Neural cell (in vitro differentiated cells): ENCODE measurements around the gene GGT5.

Experiments used
- CTCF ChIP-seq: fragments of 450-650 bp; IDR thresholded peaks from 2 replicates; pipeline ENCODE4 v1.5.1; 2014; ENCODE audit warnings: antibody characterized with exemption, mild to moderate bottlenecking, moderate library complexity; ENCODE audit not compliant: poor library complexity, severe bottlenecking
- EP300 ChIP-seq: fragments of 450-650 bp; conservative IDR thresholded peaks from 2 replicates; pipeline ENCODE4 v1.6.1; 2014; ENCODE audit warnings: antibody characterized with exemption, mild to moderate bottlenecking, moderate library complexity; ENCODE audit not compliant: poor library complexity, severe bottlenecking
- EZH2 ChIP-seq: fragments of 200-600, 300-800 bp; shearing (Covaris generic), sonication (generic); IDR thresholded peaks from 2 replicates; pipeline ENCODE4 v1.6.1; 2014; ENCODE audit warnings: antibody characterized with exemption, low read length, borderline replicate concordance, mild to moderate bottlenecking; ENCODE audit not compliant: insufficient read depth, poor library complexity, severe bottlenecking
- MXI1 ChIP-seq: fragments of 450-650 bp; conservative IDR thresholded peaks from 2 replicates; pipeline ENCODE4 v1.6.1; 2014; ENCODE audit warnings: antibody characterized with exemption, mild to moderate bottlenecking; ENCODE audit not compliant: poor library complexity, severe bottlenecking
- POLR2AphosphoS5 ChIP-seq: IDR thresholded peaks from 2 replicates; pipeline ENCODE4 v1.6.1; 2012
- RAD21 ChIP-seq: fragments of 450-650 bp; conservative IDR thresholded peaks from 2 replicates; pipeline ENCODE4 v1.6.1; 2014; ENCODE audit warnings: antibody characterized with exemption, mild to moderate bottlenecking, moderate library complexity
- REST ChIP-seq: IDR thresholded peaks from 2 replicates; pipeline ENCODE4 v1.6.1; 2012; ENCODE audit warnings: borderline replicate concordance
- SMC3 ChIP-seq: fragments of 450-650 bp; conservative IDR thresholded peaks from 2 replicates; pipeline ENCODE4 v1.6.1; 2014; ENCODE audit warnings: antibody characterized with exemption, mild to moderate bottlenecking, moderate library complexity; ENCODE audit not compliant: poor library complexity
- TAF1 ChIP-seq: IDR thresholded peaks from 2 replicates; pipeline ENCODE4 v1.6.1; 2012; ENCODE audit warnings: low read depth

GRCh38 chr22:24201681-24202614 is 42.9 kb downstream of the GGT5 start:
- no peak for TF ChIP-seq EZH2
- TF ChIP-seq REST = no peak
- TF ChIP-seq CTCF = no peak
- TF ChIP-seq EP300 = no peak
- TF ChIP-seq POLR2AphosphoS5 = no peak
- no peak for TF ChIP-seq MXI1
- no peak for TF ChIP-seq SMC3
- no peak for TF ChIP-seq RAD21
- TF ChIP-seq TAF1 = no peak
